BJ (cell line): ENCODE data around the gene KIRREL3. TPM values are rescaled to one million over a fixed set of nuclear protein-coding genes. Genes with fewer than 3 reads are reported as not detected.

Experiments
- CTCF ChIA-PET: fragments of 350-600 bp; formaldehyde crosslinking; extraction: SDS; loops from one replicate; lab custom pipeline; 2021; ENCODE audit warnings: antibody characterized with exemption, inconsistent platforms; lab: Yijun Ruan, JAX
- POLR2A ChIA-PET: fragments of 300-600 bp; sonication (Branson Sonifier 250); formaldehyde crosslinking; extraction: SDS; loops from one replicate; lab custom pipeline; 2021; ENCODE audit warnings: antibody characterized with exemption; lab: Charles Lee
- DNase-seq: peaks from one replicate; pipeline ENCODE4 v3.0.0-alpha.2; 2011; ENCODE audit warnings: low read depth
- H3K27me3 ChIP-seq: 2 replicates; pipeline ENCODE4 v1.6.0; 2011; ENCODE audit warnings: low read length; ENCODE audit not compliant: control insufficient read depth, insufficient read depth
- H3K36me3 ChIP-seq: 2 replicates; pipeline ENCODE4 v1.5.1; 2011; ENCODE audit warnings: low read length; ENCODE audit not compliant: control insufficient read depth, insufficient read depth
- H3K4me3 ChIP-seq: 2 replicates; pipeline ENCODE4 v1.5.1; 2011; ENCODE audit warnings: low read depth, mild to moderate bottlenecking, control low read depth, low read length
- polyA plus RNA-seq: library from polyadenylated mRNA; depleted of rRNA; stranded (reverse); fragments of >200 nt; gene quantifications from 2 replicates; pipeline ENCODE4 v1.2.3, GENCODE V29; 2011
- TF ChIP-seq, protein P1 (sequence below): IDR thresholded peaks from 2 replicates; pipeline ENCODE4 v1.5.1; 2011; ENCODE audit warnings: low read depth, mild to moderate bottlenecking, control low read depth, inconsistent platforms, low read length, moderate library complexity; ENCODE audit not compliant: insufficient read depth

The KIRREL3 gene
- polyA plus RNA-seq, 1 experiment, result 19.6 TPM

DNA sequence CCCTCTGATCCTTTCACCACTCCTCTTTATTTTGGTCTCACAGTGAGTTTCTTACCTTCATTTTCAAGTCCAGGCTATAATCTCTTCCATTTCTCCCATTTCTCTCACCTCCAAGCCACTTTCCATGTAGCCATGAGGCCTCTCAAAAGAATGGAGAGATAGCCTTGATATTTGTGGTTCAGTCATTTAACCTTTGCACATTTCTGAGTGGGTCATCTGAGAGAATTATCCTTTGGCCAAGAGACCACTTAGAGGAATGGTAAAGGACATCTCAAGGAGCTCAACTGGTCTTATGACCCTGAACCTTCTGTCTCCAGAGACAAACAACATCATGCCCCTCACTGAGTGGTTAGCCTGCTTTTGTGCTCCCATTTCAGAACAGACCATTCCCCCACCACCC, 121.1 kb downstream of the KIRREL3 start:
- CTCF ChIA-PET, result interaction anchor here (0.7 to 1.7 kb wide), 2 partner anchors 13 to 111 kb away, joined by 3 read pairs; no protein-coding TSS in a partner anchor
- TF ChIP-seq, protein P1, sequence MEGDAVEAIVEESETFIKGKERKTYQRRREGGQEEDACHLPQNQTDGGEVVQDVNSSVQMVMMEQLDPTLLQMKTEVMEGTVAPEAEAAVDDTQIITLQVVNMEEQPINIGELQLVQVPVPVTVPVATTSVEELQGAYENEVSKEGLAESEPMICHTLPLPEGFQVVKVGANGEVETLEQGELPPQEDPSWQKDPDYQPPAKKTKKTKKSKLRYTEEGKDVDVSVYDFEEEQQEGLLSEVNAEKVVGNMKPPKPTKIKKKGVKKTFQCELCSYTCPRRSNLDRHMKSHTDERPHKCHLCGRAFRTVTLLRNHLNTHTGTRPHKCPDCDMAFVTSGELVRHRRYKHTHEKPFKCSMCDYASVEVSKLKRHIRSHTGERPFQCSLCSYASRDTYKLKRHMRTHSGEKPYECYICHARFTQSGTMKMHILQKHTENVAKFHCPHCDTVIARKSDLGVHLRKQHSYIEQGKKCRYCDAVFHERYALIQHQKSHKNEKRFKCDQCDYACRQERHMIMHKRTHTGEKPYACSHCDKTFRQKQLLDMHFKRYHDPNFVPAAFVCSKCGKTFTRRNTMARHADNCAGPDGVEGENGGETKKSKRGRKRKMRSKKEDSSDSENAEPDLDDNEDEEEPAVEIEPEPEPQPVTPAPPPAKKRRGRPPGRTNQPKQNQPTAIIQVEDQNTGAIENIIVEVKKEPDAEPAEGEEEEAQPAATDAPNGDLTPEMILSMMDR, result no peak

DNA sequence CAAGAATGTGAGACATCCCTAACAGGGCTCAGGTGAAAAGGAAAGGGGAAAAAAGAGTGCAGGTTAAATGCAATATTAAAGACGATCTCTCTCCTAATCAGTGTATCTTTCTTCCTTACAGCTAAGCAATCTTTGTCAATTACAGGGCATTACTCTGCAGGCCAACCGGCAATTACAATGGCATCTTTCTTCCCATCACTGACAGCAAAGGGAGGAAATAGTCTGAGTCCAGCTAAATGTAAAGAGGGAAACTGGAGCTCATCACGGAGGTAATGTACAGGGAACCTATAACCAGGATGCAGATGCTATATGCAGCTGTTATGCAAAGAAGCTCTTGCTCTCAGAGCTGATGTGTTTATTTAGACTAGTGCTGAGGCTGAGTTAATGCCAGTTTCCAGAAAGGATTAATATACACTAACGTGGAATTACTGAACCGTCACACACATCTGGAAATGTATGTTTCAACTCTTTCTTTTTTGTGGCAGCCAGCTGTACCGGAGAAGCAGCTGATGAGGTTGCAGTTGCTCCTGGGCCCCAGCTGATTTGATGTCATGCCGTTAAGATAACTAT, 121.6 kb downstream of the KIRREL3 start:
- POLR2A ChIA-PET, result no interaction called here
- H3K27me3 ChIP-seq, result no peaks in the 10 kb centered on the region
- no peak overlapping the region for H3K4me3 ChIP-seq
- CTCF ChIA-PET, result interaction anchor here (0.7 to 1.7 kb wide), 2 partner anchors 13 to 111 kb away, joined by 3 read pairs; no protein-coding TSS in a partner anchor
- TF ChIP-seq, protein P1, result no peak
- DNase-seq, result no peak
- H3K36me3 ChIP-seq, result no peaks in the 10 kb centered on the region

More for the DNA sequence above, 121.1 kb downstream of the KIRREL3 start:
- no peaks in the 10 kb centered on the region for H3K27me3 ChIP-seq
- DNase-seq, result no peak
- POLR2A ChIA-PET, result no interaction called here
- H3K4me3 ChIP-seq, result no peak overlapping the region
- H3K36me3 ChIP-seq, result no peaks in the 10 kb centered on the region

DNA sequence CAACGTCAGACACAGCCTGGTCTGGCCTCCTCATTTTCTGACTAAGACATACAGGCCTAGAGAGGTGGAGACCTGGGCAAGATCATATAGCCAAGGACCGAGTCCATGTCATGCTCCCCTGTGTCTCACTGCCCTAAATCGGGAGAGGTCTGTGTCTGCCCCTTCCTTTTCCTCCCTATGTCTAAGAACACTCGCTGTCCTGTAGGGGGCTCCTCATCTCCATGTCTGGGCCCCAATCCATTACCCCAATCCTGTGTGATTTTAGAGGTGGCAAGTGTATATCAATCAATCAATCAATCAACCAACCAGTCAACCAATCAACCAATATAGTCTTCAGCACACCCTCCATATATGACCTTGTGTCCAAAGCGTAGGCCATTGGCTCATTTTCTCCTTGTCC, 125.7 kb downstream of the KIRREL3 start:
- no peak for DNase-seq
- TF ChIP-seq, protein P1, result peak; percentile 22; the same call in 1 of the 2 replicates
- ChIA-PET CTCF (no interaction called here), POLR2A (no interaction called here)
- H3K4me3 ChIP-seq, result no peak overlapping the region
- H3K27me3 ChIP-seq, result no peaks in the 10 kb centered on the region
- H3K36me3 ChIP-seq, result no peaks in the 10 kb centered on the region

DNA sequence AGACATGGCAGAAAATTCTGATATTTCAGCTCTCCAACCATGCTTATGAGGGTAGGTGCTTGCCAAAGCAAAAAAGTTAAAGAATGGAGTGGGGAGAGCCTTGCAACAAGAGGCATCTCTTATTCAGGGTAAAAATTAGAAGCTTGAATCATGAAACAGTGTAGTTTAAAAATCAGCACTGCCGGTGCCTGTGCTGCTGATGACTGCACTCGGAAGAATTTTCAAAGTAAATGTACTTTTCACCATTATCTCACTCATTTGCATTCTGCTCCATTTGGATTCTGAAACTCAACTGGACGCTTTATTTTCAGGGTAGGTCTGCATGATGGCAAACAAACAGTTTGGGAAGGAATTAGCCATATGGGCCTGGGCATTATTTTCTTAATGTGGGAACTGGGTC, 126.3 kb downstream of the KIRREL3 start:
- POLR2A ChIA-PET, result no interaction called here
- no peak for DNase-seq
- CTCF ChIA-PET, result no interaction called here
- Histone ChIP-seq H3K36me3 (no peaks in the 10 kb centered on the region), H3K4me3 (no peak overlapping the region), H3K27me3 (no peaks in the 10 kb centered on the region)
- TF ChIP-seq, protein P1, result no peak

DNA sequence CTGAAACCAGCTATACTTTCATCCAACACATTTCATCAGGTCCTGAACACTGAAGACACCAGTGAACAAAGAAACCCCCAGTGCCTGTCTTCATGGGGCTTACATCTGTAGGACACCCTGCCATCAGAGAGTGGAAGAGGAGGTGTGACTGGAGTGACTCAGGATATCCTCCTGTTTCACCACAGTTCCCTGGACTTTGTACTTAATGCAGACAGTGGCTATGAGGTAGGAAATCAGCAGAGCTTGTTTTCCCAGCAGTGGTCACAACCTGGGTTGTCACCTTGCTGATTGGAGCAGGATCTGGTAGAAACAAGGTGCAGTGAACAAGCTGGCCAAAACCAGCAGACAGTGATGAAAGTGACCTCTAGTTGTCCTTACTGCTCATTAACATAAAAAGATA, 128.8 kb downstream of the KIRREL3 start:
- TF ChIP-seq, protein P1, result no peak
- CTCF ChIA-PET, result no interaction called here
- no peak for DNase-seq
- no peaks in the 10 kb centered on the region for H3K36me3 ChIP-seq
- POLR2A ChIA-PET, result no interaction called here
- no peak overlapping the region for H3K4me3 ChIP-seq
- H3K27me3 ChIP-seq, result no peaks in the 10 kb centered on the region
